ENCODE results near the gene PNLIPRP3. TPM values are rescaled to one million over a fixed set of nuclear protein-coding genes. Genes with fewer than 3 reads are reported as not detected.

PNLIPRP3 gene
- total RNA-seq, 1 experiment from 2014 or later, result not detected

DNA sequence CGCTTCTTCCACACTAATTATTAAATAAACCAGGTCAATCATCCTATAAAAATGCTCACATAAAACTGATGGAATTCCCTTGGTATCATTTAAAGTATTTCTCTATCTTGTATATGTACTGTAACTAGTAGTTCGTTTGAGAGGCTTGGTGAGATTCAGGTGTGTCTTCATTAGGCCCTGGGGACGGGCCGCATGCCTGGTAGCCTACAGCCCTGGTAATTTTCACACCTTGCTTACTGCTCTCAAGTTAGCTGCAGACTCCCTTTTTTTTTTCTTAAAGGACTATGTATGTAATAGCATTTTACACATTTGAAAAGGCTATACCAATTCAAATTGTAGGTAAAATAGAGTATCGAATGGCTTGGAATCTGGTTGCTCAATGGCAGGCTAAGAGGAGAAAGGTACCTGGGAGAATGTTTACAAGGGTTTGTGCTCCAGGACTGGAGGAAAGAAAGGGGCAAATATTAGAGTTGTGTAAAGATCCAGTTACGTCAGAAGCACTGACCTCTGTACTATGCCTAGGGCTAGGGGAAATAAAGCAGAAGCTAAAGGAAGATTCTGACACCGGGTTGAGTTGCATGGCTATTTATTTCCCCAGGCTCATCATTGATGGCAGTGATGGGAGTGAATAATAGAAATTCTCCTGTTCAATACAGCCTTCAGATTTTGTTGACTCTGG lies 59.3 kb downstream of the PNLIPRP3 start:
- in situ Hi-C loops (cut with HindIII; ENCODE audit: low sequenced_read_pairs), result no loop called here
- DNase-seq (ENCODE audit: low spot score), result no peak

DNA sequence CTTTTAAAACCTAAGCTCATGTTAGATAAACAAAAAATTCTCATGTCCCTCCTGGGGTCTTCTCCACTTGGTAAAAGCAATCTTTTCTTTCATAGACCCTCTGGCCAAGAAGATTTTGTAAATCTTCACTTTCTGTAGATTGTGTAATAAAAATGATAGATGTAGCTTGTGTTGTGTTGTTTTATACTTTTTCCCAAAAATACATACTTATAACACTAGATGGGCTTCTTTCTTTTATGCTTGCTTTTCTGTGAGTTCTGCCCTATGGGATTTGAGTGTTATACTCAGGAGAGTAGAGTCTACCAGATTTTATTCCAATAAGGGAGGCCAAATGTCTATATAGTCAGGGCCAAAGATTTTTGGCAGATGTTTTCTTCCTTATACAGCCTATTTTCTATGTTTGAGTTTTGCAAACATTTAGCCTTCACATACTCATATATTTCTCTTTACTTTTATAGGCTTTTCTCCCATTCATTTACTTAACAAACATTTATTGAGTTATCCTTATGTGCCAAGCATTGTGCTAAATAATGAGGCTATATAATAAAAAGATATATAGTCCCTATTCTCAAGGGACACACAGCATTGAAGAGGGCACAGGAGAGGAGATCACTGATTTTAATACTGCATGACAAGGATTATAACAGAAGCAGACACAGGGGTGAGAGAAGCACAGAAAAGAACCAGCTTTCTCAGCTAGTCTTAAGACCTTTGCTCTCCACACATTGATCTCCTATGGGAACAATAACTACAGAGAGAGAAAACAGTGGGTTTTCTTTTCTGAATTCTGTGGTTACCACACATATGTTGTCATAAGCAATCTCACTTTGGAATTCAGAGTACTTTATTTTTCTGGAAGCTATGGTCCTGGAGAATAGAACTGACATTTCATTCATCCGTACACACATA lies 60.1 kb downstream of the PNLIPRP3 start:
- in situ Hi-C loops (cut with HindIII; ENCODE audit: low sequenced_read_pairs), result no loop called here
- DNase-seq (ENCODE audit: low spot score), result no peak

DNA sequence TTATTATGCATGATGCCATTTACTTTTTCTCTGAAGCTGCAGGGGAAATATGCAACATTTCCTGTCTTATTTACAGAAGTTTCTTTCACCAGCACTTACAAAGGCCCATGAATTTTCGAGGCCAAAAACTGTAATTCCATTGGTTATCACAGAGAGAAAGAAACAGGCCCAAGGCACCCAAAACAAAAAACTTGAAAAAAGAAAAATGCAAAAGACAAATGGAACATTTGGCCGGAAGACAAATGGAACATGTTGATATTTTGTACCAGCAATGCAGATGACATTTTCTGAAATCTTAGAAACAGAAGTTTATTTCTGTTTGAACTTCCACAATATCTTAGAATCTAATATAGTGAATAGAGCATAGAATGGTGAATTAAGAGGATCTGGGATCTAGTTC lies 61.8 kb downstream of the PNLIPRP3 start:
- DNase-seq (ENCODE audit: low spot score), result no peak
- in situ Hi-C loops (cut with HindIII; ENCODE audit: low sequenced_read_pairs), result no loop called here

DNA sequence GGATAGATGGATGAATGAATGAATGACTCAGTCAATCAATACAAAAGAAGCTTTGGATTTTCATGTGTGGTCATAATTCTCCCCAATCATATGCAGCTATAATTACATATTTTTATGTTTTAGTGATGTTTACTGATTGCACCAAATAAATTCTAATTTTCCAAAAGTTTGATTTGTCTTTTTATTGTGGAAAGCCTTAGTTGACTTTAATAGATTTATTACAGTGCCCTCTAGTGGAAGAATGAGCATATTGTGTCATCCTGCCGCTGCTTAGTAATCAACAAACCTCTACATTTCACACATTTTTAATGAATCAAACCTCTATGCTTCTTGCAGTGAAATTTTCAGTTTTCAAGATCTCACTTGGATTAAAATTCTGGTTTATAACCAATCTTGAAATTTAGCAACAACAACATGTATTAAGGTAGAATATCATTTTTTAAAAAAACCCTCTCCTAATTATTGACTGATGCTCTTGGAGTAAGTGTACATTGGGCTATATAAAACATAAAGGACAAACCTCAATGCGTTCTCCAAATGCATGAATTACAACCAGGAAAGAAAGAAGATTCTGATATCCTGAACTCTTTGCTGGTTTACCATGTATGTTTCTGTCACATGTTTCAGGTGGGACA lies 62.5 kb downstream of the PNLIPRP3 start:
- in situ Hi-C loops (cut with HindIII; ENCODE audit: low sequenced_read_pairs), result no loop called here
- peak; percentile 4 for DNase-seq (ENCODE audit: low spot score)

DNA sequence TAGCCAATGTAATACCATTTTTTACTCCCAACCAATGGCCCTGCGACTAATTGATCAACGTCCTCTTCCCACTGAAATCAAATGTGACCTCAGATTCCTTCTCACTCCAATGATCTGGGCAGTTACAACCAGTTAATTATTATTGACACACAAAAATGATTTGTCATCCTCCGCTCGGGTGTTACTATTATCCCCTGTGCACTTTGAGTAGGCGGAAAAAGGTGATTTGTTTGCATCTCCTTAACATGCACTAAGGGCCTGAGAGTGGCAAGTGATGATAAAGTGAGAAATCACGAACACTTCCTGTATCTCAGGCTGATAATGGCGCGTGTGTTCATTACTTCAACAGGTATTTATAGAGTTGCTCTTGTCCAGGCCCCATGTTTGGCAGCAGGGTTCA lies 77.1 kb downstream of the PNLIPRP3 start:
- no peak for DNase-seq (ENCODE audit: low spot score)
- in situ Hi-C loops (cut with HindIII; ENCODE audit: low sequenced_read_pairs), result no loop called here

DNA sequence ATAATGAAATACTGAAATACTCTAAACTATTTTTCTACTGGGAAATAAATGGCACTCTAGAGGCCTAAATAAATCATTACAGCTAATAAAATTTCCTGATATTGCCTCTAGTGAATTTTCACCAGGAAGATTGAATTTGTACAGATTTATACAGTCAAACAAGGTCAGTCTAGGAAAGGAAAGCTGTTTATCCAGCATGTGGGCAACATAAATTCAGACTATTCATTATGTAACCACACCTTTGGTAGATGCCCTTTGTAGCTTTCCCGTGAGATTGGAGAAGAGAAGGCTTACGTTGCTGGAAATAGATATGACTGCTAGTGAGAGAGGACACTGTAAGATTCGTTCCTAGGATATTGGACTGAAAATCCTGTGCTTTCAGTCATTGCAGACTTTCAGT lies 82.9 kb downstream of the PNLIPRP3 start:
- no peak for DNase-seq (ENCODE audit: low spot score)
- in situ Hi-C loops (cut with HindIII; ENCODE audit: low sequenced_read_pairs), result no loop called here

DNA sequence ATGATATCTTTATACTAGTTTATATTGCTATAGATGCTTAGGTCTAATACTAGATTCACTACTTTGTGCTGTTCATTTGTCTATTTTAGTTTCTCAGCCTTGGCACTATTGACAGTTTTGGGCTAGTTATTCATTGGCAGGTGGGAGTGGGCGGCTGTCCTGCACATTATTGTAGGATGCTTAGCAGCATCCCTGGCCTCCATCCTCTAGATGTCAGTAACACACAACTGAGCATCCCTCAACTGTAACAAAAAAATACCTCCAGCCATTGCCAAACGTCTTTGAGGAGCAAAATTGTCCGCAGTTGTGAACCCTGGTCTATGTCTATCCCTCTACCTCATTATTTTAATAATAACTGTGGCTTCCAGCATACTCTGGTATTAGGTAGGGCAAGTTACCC lies 83.7 kb downstream of the PNLIPRP3 start:
- no peak for DNase-seq (ENCODE audit: low spot score)
- in situ Hi-C loops (cut with HindIII; ENCODE audit: low sequenced_read_pairs), result no loop called here

DNA sequence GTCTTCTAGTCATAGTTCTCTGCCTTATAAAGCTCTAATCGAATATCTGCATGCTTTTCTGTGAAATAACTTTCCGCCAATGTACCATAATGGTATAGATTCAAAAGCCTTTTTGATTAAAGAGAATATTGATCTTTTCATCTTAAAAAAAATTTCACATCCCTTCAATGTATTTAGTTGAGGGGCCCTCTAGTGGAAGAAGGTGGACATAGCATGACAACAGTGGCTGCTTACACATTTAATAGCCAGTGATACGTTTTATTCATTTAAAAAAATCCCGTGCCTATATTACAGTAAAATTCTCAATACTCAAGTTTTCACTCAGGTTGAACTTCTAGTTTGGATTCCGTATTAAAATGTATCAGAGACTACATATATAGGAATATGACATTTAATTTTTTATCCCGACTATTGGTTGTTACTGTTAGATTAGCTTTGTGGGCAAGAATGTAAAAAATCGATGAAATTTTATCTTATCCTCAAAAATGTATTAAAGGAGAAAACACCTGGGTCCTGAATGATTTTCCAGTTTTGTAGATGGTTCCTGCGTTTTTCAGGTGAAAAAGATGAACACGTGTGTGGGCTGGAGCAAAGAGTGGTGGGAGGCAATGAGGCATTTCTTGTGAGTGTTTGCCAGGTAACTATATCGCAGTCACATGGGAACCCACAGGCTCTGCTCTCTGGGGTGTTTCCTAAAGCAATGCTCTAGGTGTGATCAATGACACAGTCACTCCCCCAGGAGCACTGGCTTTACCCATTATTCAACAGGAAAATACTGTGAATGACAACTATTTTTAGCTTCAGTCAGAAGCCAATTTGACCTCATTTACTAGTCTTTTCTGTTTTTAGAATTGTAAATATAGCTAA lies 94.0 kb downstream of the PNLIPRP3 start:
- peak; percentile 19 for DNase-seq (ENCODE audit: low spot score)
- in situ Hi-C loops (cut with HindIII; ENCODE audit: low sequenced_read_pairs), result no loop called here

DNA sequence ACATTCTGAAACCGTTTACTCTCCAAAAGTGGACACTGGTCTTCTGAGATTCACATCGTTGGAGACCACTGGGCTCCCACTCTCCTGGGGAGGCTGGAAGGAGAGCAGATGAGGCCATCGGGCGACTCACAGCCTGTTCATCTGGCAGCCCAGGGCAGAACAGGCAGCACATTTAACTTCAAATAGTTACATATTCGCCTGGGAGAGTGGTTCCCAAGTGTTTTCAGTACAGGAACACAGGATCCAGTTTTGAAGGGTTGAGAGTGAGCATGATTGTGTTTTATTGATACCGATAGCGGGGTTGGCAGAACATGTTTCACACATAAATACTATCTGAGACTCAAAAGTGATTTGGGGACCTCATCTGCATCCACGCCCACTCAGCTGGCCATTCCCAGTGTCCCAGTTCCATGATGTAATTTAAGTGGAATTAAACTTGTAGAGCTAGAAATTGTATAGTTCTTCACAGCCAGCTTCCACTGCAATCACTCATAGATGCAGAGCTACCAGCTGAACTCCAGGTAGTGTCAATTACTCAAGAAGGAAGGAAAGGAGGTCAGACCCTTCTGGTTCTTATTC lies 95.2 kb downstream of the PNLIPRP3 start:
- in situ Hi-C loops (cut with HindIII; ENCODE audit: low sequenced_read_pairs), result no loop called here
- DNase-seq (ENCODE audit: low spot score), result no peak

DNA sequence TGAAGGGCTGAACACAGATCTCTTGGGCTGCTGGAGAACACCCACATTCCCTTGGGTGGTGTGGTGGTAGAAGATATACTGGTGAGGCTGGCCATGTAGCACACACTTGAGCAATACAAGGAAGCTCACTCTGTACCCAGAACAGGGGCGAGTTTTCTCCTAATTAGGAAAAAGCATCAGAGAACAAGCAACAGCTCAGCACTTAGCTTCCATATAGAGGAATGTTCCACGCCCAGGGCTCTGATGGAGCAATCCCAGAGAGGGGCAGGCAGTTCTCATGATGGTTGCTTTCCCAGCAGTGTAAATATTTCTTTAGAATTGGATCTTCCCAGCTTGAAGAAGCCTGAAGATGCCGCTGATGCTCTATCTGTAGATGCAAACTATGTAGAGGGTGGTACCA lies 97.1 kb downstream of the PNLIPRP3 start:
- in situ Hi-C loops (cut with HindIII; ENCODE audit: low sequenced_read_pairs), result no loop called here
- DNase-seq (ENCODE audit: low spot score), result no peak

DNA sequence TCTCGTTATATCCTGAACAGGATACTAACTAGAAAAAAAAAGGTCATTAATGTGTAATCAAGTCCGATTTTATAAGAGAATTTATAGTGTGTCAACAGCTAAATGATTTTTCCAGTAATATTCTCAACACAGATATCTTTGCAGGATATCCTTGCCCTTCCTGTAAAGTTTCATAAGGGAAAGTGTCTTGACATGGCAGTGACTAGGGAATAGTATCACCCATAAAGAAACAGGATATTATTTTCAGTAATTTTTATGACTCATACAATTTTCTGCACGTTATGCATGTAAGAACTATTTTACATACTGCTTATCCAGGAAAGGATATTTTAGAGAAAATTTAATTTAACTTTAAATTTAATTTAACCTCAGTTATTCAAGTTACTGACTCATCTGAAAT lies 98.6 kb downstream of the PNLIPRP3 start:
- in situ Hi-C loops (cut with HindIII; ENCODE audit: low sequenced_read_pairs), result no loop called here
- no peak for DNase-seq (ENCODE audit: low spot score)

Other genes starting within 250 kb of the PNLIPRP3 start
- 0.37 and 1.1 TPM in 2 replicates for gene GFRA1, start 154.6 kb upstream of the PNLIPRP3 start, total RNA-seq (2014; rRNA removed; shearing (Covaris generic))
- gene CCDC172, start 103.4 kb upstream of the PNLIPRP3 start, total RNA-seq (2014; rRNA removed; shearing (Covaris generic)), result not detected in 2 replicates
- not detected in 2 replicates for gene PNLIP, start 118.1 kb downstream of the PNLIPRP3 start, total RNA-seq (2014; rRNA removed; shearing (Covaris generic))
- not detected in 2 replicates for gene PNLIPRP1, start 163.1 kb downstream of the PNLIPRP3 start, total RNA-seq (2014; rRNA removed; shearing (Covaris generic))
- not detected in 2 replicates for gene PNLIPRP2, start 193.1 kb downstream of the PNLIPRP3 start, total RNA-seq (2014; rRNA removed; shearing (Covaris generic))